Measurements from ENCODE around the gene FLACC1.

DNA sequence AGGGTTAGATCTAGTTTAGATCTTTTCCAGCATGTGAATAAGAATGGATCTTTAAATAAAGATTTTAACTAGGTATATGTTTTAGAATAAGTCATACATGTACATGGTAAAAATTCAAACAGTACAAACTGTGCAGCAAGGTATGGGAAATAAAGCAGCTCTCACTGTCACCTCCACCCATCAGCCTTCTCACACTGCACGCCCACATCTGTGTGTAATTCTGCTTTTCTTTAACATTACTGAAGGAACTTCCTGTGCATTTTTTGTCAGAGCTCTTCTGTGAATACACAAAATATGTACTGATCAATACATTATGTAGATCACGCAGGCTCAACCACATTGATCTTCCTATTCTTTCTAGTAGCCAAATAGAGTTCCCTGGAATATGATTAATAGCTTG, 93.4 kb downstream of the FLACC1 start:
- no peak for TF ChIP-seq SUZ12 (IDR thresholded peaks at IDR 0.05; ENCODE audit: extremely low read depth, insufficient read depth, insufficient read length)
- no peak for TF ChIP-seq YY1 (IDR thresholded peaks at IDR 0.05; ENCODE audit: insufficient read depth, insufficient read length)

Data from NT2/D1 (cell line).